Myometrial cell (primary cell): ENCODE data around the gene IPO13. TPM values are rescaled to one million over a fixed set of nuclear protein-coding genes. Genes with fewer than 3 reads are reported as not detected.

ENCODE experiments used
- total RNA-seq: library from RNA; depleted of rRNA; stranded (reverse); fragments of >200 nt; gene quantifications from 2 replicates; pipeline ENCODE4 v1.2.3, GENCODE V29; 2015

The IPO13 gene
- 23.7 and 26.2 TPM in 2 replicates for total RNA-seq

GRCh38 chr1:43946236-43947060 lies at the start of gene IPO13:
IPO13 (plus strand) TSS chr1:43946950; CDS start chr1:43947601, 651 bp downstream.

GRCh38 chr1:43933386-43934100 lies 13.2 kb upstream of the IPO13 start, which contains the start of gene ARTN:
ARTN (plus strand) TSS chr1:43933801; CDS start chr1:43935657, 1,856 bp downstream.

GRCh38 chr1:43969746-43970466 lies 23.2 kb downstream of the IPO13 start, which contains the start of gene DPH2:
DPH2 (plus strand) TSS chr1:43970010; CDS start chr1:43970176, 166 bp downstream.

GRCh38 chr1:43974443-43975248 lies 27.9 kb downstream of the IPO13 start, which contains the start of gene ATP6V0B:
ATP6V0B (plus strand) TSS chr1:43974960; CDS start chr1:43975041, 81 bp downstream.

GRCh38 chr1:43978551-43979260 lies 32.0 kb downstream of the IPO13 start, which contains the start of gene B4GALT2:
B4GALT2 (plus strand) TSS chr1:43979210; CDS start chr1:43981161, 1,951 bp downstream.

GRCh38 chr1:43991476-43992231 lies 44.9 kb downstream of the IPO13 start, which contains the start of gene CCDC24:
CCDC24 (plus strand) TSS chr1:43991599; CDS start chr1:43991879, 280 bp downstream.

Other genes with a start within 250 kb of the IPO13 start
- gene ST3GAL3, start 239.4 kb upstream of the IPO13 start, total RNA-seq, result 17.0 and 17.5 TPM in 2 replicates
- not detected in 2 replicates for gene ARTN, start 13.1 kb upstream of the IPO13 start, total RNA-seq
- gene DPH2, start 23.1 kb downstream of the IPO13 start, total RNA-seq, result 16.5 and 49.0 TPM in 2 replicates
- 126 and 144 TPM in 2 replicates for gene ATP6V0B, start 28.0 kb downstream of the IPO13 start, total RNA-seq
- 134 and 142 TPM in 2 replicates for gene B4GALT2, start 32.3 kb downstream of the IPO13 start, total RNA-seq
- 3.7 and 6.0 TPM in 2 replicates for gene CCDC24, start 44.6 kb downstream of the IPO13 start, total RNA-seq
- 3.9 and 5.5 TPM in 2 replicates for gene SLC6A9, start 84.5 kb downstream of the IPO13 start, total RNA-seq
- under 0.01 TPM in 1 of 2 replicates, not detected in the other for gene KLF17, start 171.9 kb downstream of the IPO13 start, total RNA-seq
- gene KLF18, start 194.7 kb downstream of the IPO13 start, total RNA-seq, result not detected in 2 replicates